GM12878 (cell line): ENCODE results near the gene SEPTIN1. TPM values are rescaled to one million over a fixed set of nuclear protein-coding genes. Genes with fewer than 3 reads are reported as not detected.

ENCODE experiments used
- ATAC-seq: fragments of 200-7000 bp; cut with Tn5 transposase; 3 replicates; pipeline ENCODE4 v1.9.1; 2020; ENCODE audit warnings: mild to moderate bottlenecking, moderate library complexity
- BruUV-seq: library from RNA; stranded (reverse); fragments of 400-500 nt; replicated peaks from 2 replicates; lab custom pipeline; 2021; lab: Mats Ljungman, UMichigan
- CTCF ChIA-PET: fragments of 300-600 bp; sonication (Branson Sonifier 250); formaldehyde crosslinking; extraction: SDS; loops from one replicate; lab custom pipeline; 2021; ENCODE audit warnings: inconsistent platforms; lab: Yijun Ruan, JAX
- POLR2A ChIA-PET: fragments of 350-600 bp; formaldehyde crosslinking; extraction: SDS; loops from one replicate; lab custom pipeline; 2021; ENCODE audit warnings: inconsistent platforms; lab: Charles Lee
- RAD21 ChIA-PET: fragments of 300-600 bp; sonication (Branson Sonifier 250); formaldehyde crosslinking; loops from one replicate; lab custom pipeline; 2023; ENCODE audit warnings: antibody characterized with exemption; ENCODE audit not compliant: unreplicated experiment; lab: Charles Lee
- SMC1A ChIA-PET: fragments of 300-600 bp; sonication (Branson Sonifier 250); formaldehyde crosslinking; loops from one replicate; lab custom pipeline; 2023; ENCODE audit not compliant: unreplicated experiment, uncharacterized antibody; lab: Charles Lee
- DNase-seq: peaks from one replicate; pipeline ENCODE4 v3.0.0-alpha.2; 2011; ENCODE audit warnings: low read depth, low spot score
- FAIRE-seq: peaks from 3 replicates; lab custom pipeline; 2011; peaks lifted over from hg19 to GRCh38; lab: Jason Lieb, UNC
- H2AFZ ChIP-seq: 2 replicates; pipeline ENCODE4 v1.6.0; 2011; ENCODE audit warnings: low read depth, low read length, control low read depth; ENCODE audit not compliant: control insufficient read depth
- H3K27ac ChIP-seq: 2 replicates; pipeline ENCODE4 v1.5.1; 2011; ENCODE audit warnings: control low read depth; ENCODE audit not compliant: control insufficient read depth, insufficient read depth
- H3K27me3 ChIP-seq, 2 experiments: replicated peaks in 1 of 2; 2 replicates each; pipeline versions ENCODE4 v1.6.0 to v1.6.1; 2011; ENCODE audit warnings: low read length in 1 of 2; ENCODE audit not compliant: control insufficient read depth in 2 of 2, insufficient read depth in 2 of 2
- H3K36me3 ChIP-seq, 2 experiments: 2 replicates each; pipeline ENCODE4 v1.5.1; 2011; ENCODE audit warnings: low read length in 1 of 2; ENCODE audit not compliant: control insufficient read depth in 2 of 2, insufficient read depth in 2 of 2
- H3K4me1 ChIP-seq: 2 replicates; pipeline ENCODE4 v1.6.1; 2011; ENCODE audit warnings: mild to moderate bottlenecking, low read length, moderate library complexity, mixed read lengths; ENCODE audit not compliant: control insufficient read depth, insufficient read depth
- H3K4me2 ChIP-seq: 2 replicates; pipeline ENCODE4 v1.6.0; 2011; ENCODE audit warnings: control low read depth; ENCODE audit not compliant: control insufficient read depth, insufficient read depth
- H3K4me3 ChIP-seq: fragments of 200-600 bp; sonication (generic); 2 replicates; pipeline ENCODE4 v1.5.1; 2016
- H3K79me2 ChIP-seq: 2 replicates; pipeline ENCODE4 v1.6.0; 2011; ENCODE audit warnings: low read length; ENCODE audit not compliant: control insufficient read depth, insufficient read depth
- H3K9ac ChIP-seq: 2 replicates; pipeline ENCODE4 v1.8.0; 2011; ENCODE audit warnings: low read length, control low read depth, mixed read lengths; ENCODE audit not compliant: control insufficient read depth, insufficient read depth
- H3K9me3 ChIP-seq: replicated peaks from 3 replicates; pipeline ENCODE4 v1.5.1; 2011; ENCODE audit warnings: mild to moderate bottlenecking, low read length; ENCODE audit not compliant: control insufficient read depth, insufficient read depth
- H4K20me1 ChIP-seq: 2 replicates; pipeline ENCODE4 v1.6.0; 2011; ENCODE audit not compliant: control insufficient read depth, insufficient read depth
- ATF3 ChIP-seq: IDR thresholded peaks from 2 replicates; pipeline ENCODE4 v1.6.1; 2011; ENCODE audit warnings: low read depth, mild to moderate bottlenecking, low read length, moderate library complexity, borderline replicate concordance; ENCODE audit errors: extremely low read depth
- BCL11A ChIP-seq: IDR thresholded peaks from 2 replicates; pipeline ENCODE4 v1.6.1; 2011; ENCODE audit warnings: low read depth, low read length
- JUNB ChIP-seq: IDR thresholded peaks from 2 replicates; pipeline ENCODE4 v1.6.1; 2016; ENCODE audit warnings: antibody characterized with exemption, mild to moderate bottlenecking
- PAX8 ChIP-seq: fragments of 450-650 bp; IDR thresholded peaks from 2 replicates; pipeline ENCODE4 v1.6.1; 2017; ENCODE audit warnings: mild to moderate bottlenecking, moderate library complexity
- SIN3A ChIP-seq: IDR thresholded peaks from 2 replicates; pipeline ENCODE4 v1.6.1; 2012; ENCODE audit warnings: low read depth, low read length, improper control_type of control experiment
- SREBF1 ChIP-seq: IDR thresholded peaks from 2 replicates; pipeline ENCODE4 v1.6.1; 2012; ENCODE audit warnings: mild to moderate bottlenecking, low read length
- TCF7 ChIP-seq: IDR thresholded peaks from 2 replicates; pipeline ENCODE4 v1.6.1; 2014; ENCODE audit warnings: antibody characterized with exemption, borderline replicate concordance
- WRNIP1 ChIP-seq: IDR thresholded peaks from 2 replicates; pipeline ENCODE4 v1.6.1; 2011; ENCODE audit warnings: low read depth, low read length, improper control_type of control experiment, borderline replicate concordance
- ZBTB33 ChIP-seq: fragments of 450-650 bp; IDR thresholded peaks from 2 replicates; pipeline ENCODE4 v1.6.1; 2017; ENCODE audit warnings: mild to moderate bottlenecking
- ZNF687 ChIP-seq: fragments of 450-650 bp; IDR thresholded peaks from 2 replicates; pipeline ENCODE4 v1.6.1; 2017; ENCODE audit warnings: mild to moderate bottlenecking, moderate library complexity
- WGBS: methylation state at CpG from one replicate; pipeline ENCODE4 v1.1.6; 2016; ENCODE audit warnings: low lambda C conversion rate; ENCODE audit not compliant: insufficient replicate concordance, insufficient coverage; ENCODE audit errors: missing lambda C conversion rate; 5-methylcytosine and 5-hydroxymethylcytosine counted together
- in situ Hi-C: fragments of 300-500 bp; cut with MboI; formaldehyde crosslinking; loops from 9 replicates; pipeline ENCODE4 v1.14.3; 2018; ENCODE audit warnings: mixed read lengths
- intact Hi-C: fragments of 100-400 bp; cut with micrococcal nuclease; formaldehyde crosslinking; loops from one replicate; pipeline ENCODE4 v1.14.2; 2022; ENCODE audit not compliant: unreplicated experiment
- polyA plus RNA-seq, 11 experiments: library from polyadenylated mRNA; depleted of rRNA in 4 of 11; unstranded in 6 of 11; stranded (reverse) in 5 of 11; fragments of >200 nt; fragmentation: Nextera tagmentation in 4 of 11; fragmentation: Illumina TruSeq in 1 of 11; extraction: Ambion mirVana in 4 of 11; extraction: Trizol in 1 of 11; gene quantifications; 1 replicate in 1 of 11; 2 replicates in 10 of 11; pipeline versions ENCODE4 v1.2.1 to v1.2.3, GENCODE V29; 2011 to 2016; ENCODE audit warnings: inconsistent platforms in 2 of 11, missing spikeins in 2 of 11, low read depth in 1 of 11
- total RNA-seq, 4 experiments: library from RNA; depleted of rRNA in 3 of 4; stranded (reverse); fragments of >200 nt in 3 of 4; fragmentation: Illumina TruSeq in 1 of 4; extraction: Trizol in 1 of 4; gene quantifications; 2 replicates each; pipeline versions ENCODE4 v1.2.1 to v1.2.3, GENCODE V29; 2013 to 2021

SEPTIN1 gene
- total and polyA plus RNA-seq, 10 of the 15 experiments (the other 5 are each of a cell fraction or from before 2014, with no cell fraction given) = 2.8 to 153 (median 94.1) TPM

GRCh38 chr16:30356401-30357084, 25.8 kb downstream of the SEPTIN1 start:
- Histone ChIP-seq H3K4me2 (peak overlapping the region; percentile 99), H3K79me2 (peaks cover 18% of the 10 kb centered on the region), H3K27me3 (no peaks in the 10 kb centered on the region), H3K9ac (no peak overlapping the region; the same call in 1 of the 2 replicates), H3K36me3 (peaks cover 3 to 23% of the 10 kb centered on the region in 2 experiments), H3K9me3 (no peaks in the 10 kb centered on the region), H3K27ac (no peak overlapping the region), H3K4me1 (peaks cover 16% of the 10 kb centered on the region), H3K4me3 (peak overlapping the region; percentile 94; the same call in 1 of the 2 replicates), H2AFZ (no peak overlapping the region), H4K20me1 (peaks cover 4% of the 10 kb centered on the region)
- DNase-seq (no peak), ATAC-seq (no peak), FAIRE-seq (no peak)
- TF ChIP-seq JUNB = no peak
- no peak for TF ChIP-seq BCL11A
- TF ChIP-seq WRNIP1 = no peak
- no peak for TF ChIP-seq TCF7
- no peak for TF ChIP-seq SREBF1
- TF ChIP-seq ZBTB33 = no peak
- TF ChIP-seq ATF3 = no peak
- no peak for TF ChIP-seq ZNF687
- no peak for TF ChIP-seq PAX8
- TF ChIP-seq SIN3A = no peak
- ChIA-PET CTCF (interaction anchor here (0.7 to 1.1 kb wide), 2 partner anchors 13 to 242 kb away, joined by 3 to 4 read pairs; no protein-coding TSS in a partner anchor), SMC1A (interaction anchor here (0.7 to 1.7 kb wide), 5 partner anchors 9 to 265 kb away, joined by 3 to 4 read pairs (median 4); partner anchors contain the start of genes TBC1D10B and TBX6), RAD21 (interaction anchor here (0.6 to 4.3 kb wide), 5 partner anchors 10 to 214 kb away, joined by 3 to 33 read pairs (median 4); partner anchors contain the start of gene TBC1D10B), POLR2A (interaction anchor here (0.5 to 3.8 kb wide), 8 partner anchors 9 to 170 kb away, joined by 3 to 21 read pairs (median 3); partner anchors contain the start of genes TBC1D10B and ZNF771)
- in situ Hi-C loops = no loop called here
- WGBS = 76% methylated on average over 12 of the region's 12 CpGs
- intact Hi-C loops = loop anchor here (10.0 kb wide), 1 partner anchor 262 kb away; the partner anchor contains the start of genes TBX6 and YPEL3
- BruUV-seq = no TSS peak
